OCI-LY3 (cell line): Measurements from ENCODE around the gene ADAMTS10.

Source experiments
- EZH2phosphoT487 ChIP-seq: fragments of 200-600 bp; shearing (Covaris generic); IDR thresholded peaks from 2 replicates; pipeline ENCODE4 v1.6.1; 2018; ENCODE audit warnings: antibody characterized with exemption, mixed run types, low read depth
- TF ChIP-seq, protein P1 (sequence below): fragments of 200-600, 300-600 bp; sonication (generic); IDR thresholded peaks from 2 replicates; pipeline ENCODE4 v1.5.1; 2014; ENCODE audit warnings: antibody characterized with exemption, low read length, low read depth

DNA sequence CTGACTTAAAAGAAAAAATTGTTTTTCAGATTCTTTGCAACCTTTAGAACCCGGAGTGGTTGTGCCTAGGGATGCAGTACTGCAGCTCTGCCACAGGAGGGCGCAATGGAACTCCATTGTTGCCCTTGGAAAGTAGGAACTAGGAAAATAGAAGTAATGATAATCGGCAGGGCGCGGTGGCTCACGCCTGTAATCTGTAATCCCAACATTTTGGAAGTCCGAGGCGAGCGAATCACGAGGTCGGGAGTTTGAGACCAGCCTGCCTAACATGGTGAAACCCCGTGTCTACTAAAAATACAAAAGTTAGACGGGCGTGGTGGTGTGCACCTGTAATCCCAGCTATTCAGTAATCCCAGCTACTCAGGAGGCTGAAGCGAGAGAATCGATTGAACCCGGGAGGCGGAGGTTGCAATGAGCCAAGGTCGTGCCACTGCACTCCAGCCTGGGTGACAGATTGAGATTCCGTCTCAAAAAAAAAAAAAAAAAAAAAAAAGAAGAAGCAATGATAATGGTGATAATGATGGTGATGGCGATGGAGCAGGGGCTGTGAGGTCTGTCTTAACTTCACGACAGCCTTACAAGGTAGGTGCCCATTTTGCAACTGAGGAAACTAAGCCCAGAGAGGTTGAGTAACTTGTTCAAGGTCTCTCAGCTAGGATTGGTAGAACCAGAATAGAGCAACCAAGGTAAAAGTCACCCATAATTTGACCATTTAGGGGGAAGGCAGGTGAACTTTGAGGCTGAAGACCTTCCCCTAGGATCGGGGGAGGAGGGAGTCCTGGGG, 5.5 kb upstream of the ADAMTS10 start:
- TF ChIP-seq, protein P1, sequence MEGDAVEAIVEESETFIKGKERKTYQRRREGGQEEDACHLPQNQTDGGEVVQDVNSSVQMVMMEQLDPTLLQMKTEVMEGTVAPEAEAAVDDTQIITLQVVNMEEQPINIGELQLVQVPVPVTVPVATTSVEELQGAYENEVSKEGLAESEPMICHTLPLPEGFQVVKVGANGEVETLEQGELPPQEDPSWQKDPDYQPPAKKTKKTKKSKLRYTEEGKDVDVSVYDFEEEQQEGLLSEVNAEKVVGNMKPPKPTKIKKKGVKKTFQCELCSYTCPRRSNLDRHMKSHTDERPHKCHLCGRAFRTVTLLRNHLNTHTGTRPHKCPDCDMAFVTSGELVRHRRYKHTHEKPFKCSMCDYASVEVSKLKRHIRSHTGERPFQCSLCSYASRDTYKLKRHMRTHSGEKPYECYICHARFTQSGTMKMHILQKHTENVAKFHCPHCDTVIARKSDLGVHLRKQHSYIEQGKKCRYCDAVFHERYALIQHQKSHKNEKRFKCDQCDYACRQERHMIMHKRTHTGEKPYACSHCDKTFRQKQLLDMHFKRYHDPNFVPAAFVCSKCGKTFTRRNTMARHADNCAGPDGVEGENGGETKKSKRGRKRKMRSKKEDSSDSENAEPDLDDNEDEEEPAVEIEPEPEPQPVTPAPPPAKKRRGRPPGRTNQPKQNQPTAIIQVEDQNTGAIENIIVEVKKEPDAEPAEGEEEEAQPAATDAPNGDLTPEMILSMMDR, result peak; percentile 87
- no peak for TF ChIP-seq EZH2phosphoT487
